Right lobe of liver (tissue), 6 donors: ENCODE data around the gene SART3. TPM values are rescaled to one million over a fixed set of nuclear protein-coding genes. Genes with fewer than 3 reads are reported as not detected.
"Not testable (repeated sequence)": the region's sequence is repeated elsewhere in the genome, so short reads cannot be mapped to it uniquely, and the experiment has no call there.

Experiments
- ATAC-seq, 4 donors: fragments of 200-7000 bp; cut with Tn5 transposase; one replicate each; pipeline ENCODE4 v1.9.1; 2020; ENCODE audit warnings: mild to moderate bottlenecking in 4 of 4, moderate library complexity in 4 of 4
- DNase-seq, 3 donors: peaks; one replicate each; pipeline ENCODE4 v3.0.0-alpha.2; 2020
- H3K27ac ChIP-seq, 3 donors: fragments of 200-600 bp; one replicate each; pipeline ENCODE4 v1.8.0; 2022
- H3K27me3 ChIP-seq, 2 donors: fragments of 200-600 bp; one replicate each; pipeline ENCODE4 v1.8.0; 2022
- H3K36me3 ChIP-seq, 4 donors: fragments of 200-600 bp; sonication (generic) in 1 of 4; one replicate each; pipeline versions ENCODE4 v1.5.1 to v1.8.0; 2017 to 2022; ENCODE audit warnings: control low read depth in 1 of 4
- H3K4me1 ChIP-seq, 4 donors: fragments of 200-600 bp; sonication (generic) in 1 of 4; one replicate each; pipeline versions ENCODE4 v1.5.1 to v1.8.0; 2017 to 2022; ENCODE audit warnings: control low read depth in 1 of 4
- H3K4me3 ChIP-seq, 3 donors: fragments of 200-600 bp; one replicate each; pipeline ENCODE4 v1.8.0; 2022
- H3K9me3 ChIP-seq, 4 donors: fragments of 200-600 bp; sonication (generic) in 1 of 4; one replicate each; pipeline versions ENCODE4 v1.5.1 to v1.8.0; 2017 to 2022; ENCODE audit warnings: control low read depth in 1 of 4
- CTCF ChIP-seq, 4 donors: fragments of 200-600 bp in 3 of 4; fragments of 450-650 bp in 1 of 4; IDR thresholded peaks; one replicate each; pipeline versions ENCODE4 v1.5.1 to v1.8.0; 2016 to 2022; ENCODE audit warnings: antibody characterized with exemption in 4 of 4, mild to moderate bottlenecking in 2 of 4
- POLR2A ChIP-seq: fragments of 450-650 bp; IDR thresholded peaks from one replicate; pipeline ENCODE4 v1.6.1; 2017; ENCODE audit warnings: antibody characterized with exemption, mild to moderate bottlenecking
- WGBS: methylation state at CpG from one replicate; pipeline ENCODE4 v1.1.6; 2018; ENCODE audit warnings: low coverage, low lambda C conversion rate; ENCODE audit not compliant: insufficient coverage; ENCODE audit errors: missing lambda C conversion rate; 5-methylcytosine and 5-hydroxymethylcytosine counted together
- intact Hi-C, 2 donors: fragments of 100-400 bp; cut with DNase I; formaldehyde crosslinking; loops; one replicate each; pipeline versions ENCODE4 v1.11.2 to v1.14.1; 2022
- total RNA-seq, 6 experiments: library from RNA; depleted of rRNA in 2 of 6; stranded (reverse); fragments of >200 nt in 2 of 6; fragmentation: NEBNext Ultra II Directional in 3 of 6; extraction: Animal tissue kit (Norgen Biotek cat#: 25700) in 3 of 6; gene quantifications; one replicate each; pipeline versions ENCODE4 v1.1.0 to v1.2.4, GENCODE V29; 2016 to 2023
- donor health status: DM: no; HTN: yes; CAD: no.
- donor health status: DM: no; HTN: no; CAD: no.
- donor health status: DM: no; HTN: no; CAD: no.
- donor health status: DM: no; HTN: yes; CAD: no.
- donor health status: DM: no; HTN: yes; CAD: no.

SART3 gene
- total RNA-seq, 6 experiments from 2014 or later, result 13.2 to 28.4 (median 20.6) TPM

DNA sequence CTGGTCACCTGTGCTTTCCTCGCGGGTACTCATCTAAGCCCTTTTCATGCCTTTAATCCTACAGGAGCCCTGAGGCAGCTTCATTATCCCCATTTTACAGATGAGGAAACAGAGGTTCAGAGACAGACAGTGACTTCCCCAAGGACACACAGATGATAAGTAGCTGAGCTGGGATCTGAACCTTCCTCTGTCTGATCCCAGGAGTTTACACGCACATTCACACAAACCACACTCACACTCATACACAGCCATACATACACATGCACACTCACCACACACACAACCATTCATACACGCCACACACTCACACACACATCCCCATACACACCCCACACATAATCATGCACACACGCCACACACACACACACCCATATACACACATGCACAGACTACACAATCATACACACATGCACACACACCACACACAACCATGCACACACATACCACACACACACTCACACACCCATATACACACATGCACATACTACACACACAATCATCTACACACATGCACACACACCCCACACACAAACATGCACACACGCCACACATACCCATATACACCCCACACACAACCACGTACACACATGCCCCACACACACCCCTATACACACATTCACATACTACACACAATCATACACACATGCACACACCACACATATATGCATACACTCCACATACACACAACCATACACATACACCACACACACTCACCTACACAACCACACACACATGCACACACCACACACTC, 34.2 kb upstream of the SART3 start:
- TF ChIP-seq POLR2A, result no peak
- no peak for TF ChIP-seq CTCF (IDR thresholded peaks at IDR 0.05)

GRCh38 chr12:108594323-108594903, 33.4 kb upstream of the SART3 start:
- no peak overlapping the region for H3K4me3 ChIP-seq
- H3K27ac ChIP-seq, result no peak overlapping the region
- no peaks in the 10 kb centered on the region for H3K4me1 ChIP-seq
- no peak for TF ChIP-seq POLR2A
- TF ChIP-seq CTCF (IDR thresholded peaks at IDR 0.05), result no peak
- no peaks in the 10 kb centered on the region for H3K27me3 ChIP-seq
- intact Hi-C loops, result no loop called here
- DNase-seq (peak in 1 of 3 donors; percentile 17), ATAC-seq (no peak)
- no peaks in the 10 kb centered on the region for H3K36me3 ChIP-seq
- 86% methylated on average over 9 of the region's 10 CpGs for WGBS
- H3K9me3 ChIP-seq, result no peaks in the 10 kb centered on the region

More for the DNA sequence above, 34.2 kb upstream of the SART3 start:
- WGBS, result 85% methylated on average over 7 of the region's 7 CpGs
- Histone ChIP-seq H3K27ac (no peak overlapping the region), H3K4me3 (no peak overlapping the region), H3K36me3 (no peaks in the 10 kb centered on the region), H3K27me3 (no peaks in the 10 kb centered on the region), H3K4me1 (no peaks in the 10 kb centered on the region), H3K9me3 (no peaks in the 10 kb centered on the region)
- ATAC-seq (no peak), DNase-seq (no peak)
- intact Hi-C loops, result no loop called here

DNA sequence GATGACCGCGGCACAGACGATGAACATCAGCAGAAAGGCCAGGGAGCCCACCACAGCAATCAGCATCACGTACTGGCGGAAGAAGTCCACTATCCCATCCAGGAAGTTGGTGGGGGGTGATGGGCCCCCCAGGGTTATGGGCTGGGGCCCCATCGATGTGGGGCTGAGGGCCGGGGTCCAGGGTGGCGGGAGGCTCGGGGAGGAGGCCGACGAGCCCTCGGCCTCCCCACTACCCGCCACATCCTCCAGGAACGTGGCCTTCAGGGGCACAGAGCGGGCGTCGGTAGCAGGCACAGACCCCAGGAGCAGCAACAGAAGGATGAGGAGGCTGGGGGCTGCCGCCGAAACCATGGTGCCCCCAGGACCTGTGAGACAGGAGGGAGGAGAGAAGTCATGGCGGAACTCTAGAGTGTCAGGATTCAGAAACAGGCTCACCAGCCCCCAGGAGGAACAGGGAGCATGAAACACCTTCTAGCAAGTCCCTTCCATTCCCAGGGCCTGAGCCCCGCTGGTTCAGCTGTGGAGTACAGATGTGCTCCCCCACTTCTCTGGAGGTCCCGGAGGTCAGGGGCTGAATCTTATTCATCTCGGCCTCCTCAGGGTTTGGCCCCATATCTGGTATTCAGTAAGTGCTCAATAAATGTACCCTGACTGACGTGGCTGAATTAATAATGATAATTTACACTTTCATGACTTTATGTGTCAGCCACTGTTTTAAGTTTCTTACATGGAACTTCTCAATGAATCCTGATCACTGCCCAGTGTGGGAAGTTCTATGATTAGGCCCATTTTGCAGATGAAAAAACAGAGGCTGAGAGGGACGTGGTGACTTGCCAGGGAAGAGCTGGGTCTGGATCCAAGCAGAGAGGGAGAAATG, 31.3 kb upstream of the SART3 start:
- no peak overlapping the region for H3K4me3 ChIP-seq
- no peaks in the 10 kb centered on the region for H3K9me3 ChIP-seq
- TF ChIP-seq POLR2A (no peak), CTCF (IDR thresholded peaks at IDR 0.05) (no peak)
- intact Hi-C loops, result no loop called here
- peak in 1 of 3 donors; percentile 34 for DNase-seq
- no peak overlapping the region for H3K27ac ChIP-seq
- no peaks in the 10 kb centered on the region for H3K27me3 ChIP-seq
- no peaks in the 10 kb centered on the region for H3K4me1 ChIP-seq
- H3K36me3 ChIP-seq, result no peaks in the 10 kb centered on the region
- no peak for ATAC-seq
- 97% methylated on average over 9 of the region's 25 CpGs for WGBS

- H3K36me3 ChIP-seq, result no peaks in the 10 kb centered on the region
- DNase-seq (no peak), ATAC-seq (no peak)
- H3K27me3 ChIP-seq, result no peaks in the 10 kb centered on the region
- H3K4me1 ChIP-seq, result no peaks in the 10 kb centered on the region
- H3K4me3 ChIP-seq, result no peak overlapping the region
- intact Hi-C loops, result no loop called here
- no peak overlapping the region for H3K27ac ChIP-seq
- no peaks in the 10 kb centered on the region for H3K9me3 ChIP-seq
- 40% methylated on average over 3 of the region's 22 CpGs for WGBS
- TF ChIP-seq POLR2A, result no peak
- no peak for TF ChIP-seq CTCF (IDR thresholded peaks at IDR 0.05)
These were observed 30.5 kb upstream of the SART3 start for GRCh38 chr12:108591267-108591980.

DNA sequence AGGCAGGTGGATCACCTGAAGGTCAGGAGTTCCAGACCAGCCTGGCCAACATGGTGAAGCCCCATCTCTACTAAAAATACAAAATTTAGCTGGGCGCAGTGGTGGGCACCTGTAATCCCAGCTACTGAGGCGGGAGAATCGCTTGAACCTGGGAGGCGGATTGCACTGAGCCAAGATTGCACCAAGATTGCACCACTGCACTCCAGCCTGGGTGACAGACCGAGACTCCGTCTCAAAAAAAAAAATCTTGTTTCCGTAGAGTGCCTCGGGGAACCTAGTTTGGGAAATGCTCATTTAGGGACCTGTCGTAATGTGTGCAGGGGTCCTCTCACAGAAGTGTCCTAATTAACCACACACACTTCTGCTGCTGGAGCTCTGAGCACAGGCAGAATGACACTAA, 29.5 kb upstream of the SART3 start:
- H3K36me3 ChIP-seq, H3K27ac ChIP-seq, H3K9me3 ChIP-seq, DNase-seq, H3K4me1 ChIP-seq, H3K4me3 ChIP-seq, H3K27me3 ChIP-seq, intact Hi-C loops, ATAC-seq: not testable (repeated sequence)
- 87% methylated on average over 9 of the region's 9 CpGs for WGBS
